ENCODE measurements around the gene ARHGEF4.

Gene ARHGEF4

GRCh38 chr2:131039535-131039907 lies 202.8 kb downstream of the ARHGEF4 start:
- no peak for DNase-seq

- peak; percentile 18 for DNase-seq
These were observed 203.4 kb downstream of the ARHGEF4 start for GRCh38 chr2:131039908-131040660.

GRCh38 chr2:131040661-131041401 lies 204.1 kb downstream of the ARHGEF4 start:
- no peak for DNase-seq

GRCh38 chr2:131041402-131042147 lies 204.9 kb downstream of the ARHGEF4 start:
- no peak for DNase-seq

- no peak for DNase-seq
These were observed 205.5 kb downstream of the ARHGEF4 start for GRCh38 chr2:131042148-131042775.

- no peak for DNase-seq
These were observed 206.7 kb downstream of the ARHGEF4 start for GRCh38 chr2:131043199-131044074.

GRCh38 chr2:131044075-131044756 lies 207.5 kb downstream of the ARHGEF4 start:
- DNase-seq, result no peak

- no peak for DNase-seq
These were observed 208.0 kb downstream of the ARHGEF4 start for GRCh38 chr2:131044757-131045150.

- no peak for DNase-seq
These were observed 208.7 kb downstream of the ARHGEF4 start for GRCh38 chr2:131045286-131046027.

- DNase-seq, result no peak
These were observed 209.6 kb downstream of the ARHGEF4 start for GRCh38 chr2:131046028-131046917.

- no peak for DNase-seq
These were observed 210.4 kb downstream of the ARHGEF4 start for GRCh38 chr2:131046918-131047652.

- DNase-seq, result no peak
These were observed 211.3 kb downstream of the ARHGEF4 start for GRCh38 chr2:131047920-131048560.

- no peak for DNase-seq
These were observed 211.9 kb downstream of the ARHGEF4 start for GRCh38 chr2:131048641-131049040.

GRCh38 chr2:131049150-131049718 lies 212.5 kb downstream of the ARHGEF4 start:
- DNase-seq, result no peak

GRCh38 chr2:131050896-131051295 lies 214.2 kb downstream of the ARHGEF4 start:
- DNase-seq, result no peak

- no peak for DNase-seq
These were observed 216.1 kb downstream of the ARHGEF4 start for GRCh38 chr2:131052741-131053263.

GRCh38 chr2:131054488-131054887 lies 217.8 kb downstream of the ARHGEF4 start:
- no peak for DNase-seq

All from activated gamma-delta T cell (primary cell).